PC-3 (cell line): ENCODE data around the gene ATM.

Experiments used
- EZH2 ChIP-seq: fragments of 300-600 bp; sonication (generic); IDR thresholded peaks from one replicate; pipeline ENCODE4 v1.6.1; 2017; ENCODE audit warnings: antibody characterized with exemption, mild to moderate bottlenecking, low read length; ENCODE audit not compliant: unreplicated experiment
- EZH2phosphoT487 ChIP-seq: fragments of 300-600 bp; sonication (generic); IDR thresholded peaks from 2 replicates; pipeline ENCODE4 v1.6.1; 2018; ENCODE audit warnings: mild to moderate bottlenecking, antibody characterized with exemption, low read length, borderline replicate concordance
- TF ChIP-seq, protein P1 (sequence below): fragments of 300-600 bp; sonication (generic); conservative IDR thresholded peaks from 2 replicates; pipeline ENCODE4 v1.5.1; 2017; ENCODE audit warnings: antibody characterized with exemption, low read depth, mild to moderate bottlenecking, low read length

- TF ChIP-seq, protein P1, sequence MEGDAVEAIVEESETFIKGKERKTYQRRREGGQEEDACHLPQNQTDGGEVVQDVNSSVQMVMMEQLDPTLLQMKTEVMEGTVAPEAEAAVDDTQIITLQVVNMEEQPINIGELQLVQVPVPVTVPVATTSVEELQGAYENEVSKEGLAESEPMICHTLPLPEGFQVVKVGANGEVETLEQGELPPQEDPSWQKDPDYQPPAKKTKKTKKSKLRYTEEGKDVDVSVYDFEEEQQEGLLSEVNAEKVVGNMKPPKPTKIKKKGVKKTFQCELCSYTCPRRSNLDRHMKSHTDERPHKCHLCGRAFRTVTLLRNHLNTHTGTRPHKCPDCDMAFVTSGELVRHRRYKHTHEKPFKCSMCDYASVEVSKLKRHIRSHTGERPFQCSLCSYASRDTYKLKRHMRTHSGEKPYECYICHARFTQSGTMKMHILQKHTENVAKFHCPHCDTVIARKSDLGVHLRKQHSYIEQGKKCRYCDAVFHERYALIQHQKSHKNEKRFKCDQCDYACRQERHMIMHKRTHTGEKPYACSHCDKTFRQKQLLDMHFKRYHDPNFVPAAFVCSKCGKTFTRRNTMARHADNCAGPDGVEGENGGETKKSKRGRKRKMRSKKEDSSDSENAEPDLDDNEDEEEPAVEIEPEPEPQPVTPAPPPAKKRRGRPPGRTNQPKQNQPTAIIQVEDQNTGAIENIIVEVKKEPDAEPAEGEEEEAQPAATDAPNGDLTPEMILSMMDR = no peak
- TF ChIP-seq EZH2 (no peak), EZH2phosphoT487 (no peak)
These were observed 179.4 kb downstream of the ATM start for GRCh38 chr11:108402241-108402640.
